Body of pancreas (tissue), 4 donors: Measurements from ENCODE around the gene RPTOR. TPM values are rescaled to one million over a fixed set of nuclear protein-coding genes. Genes with fewer than 3 reads are reported as not detected.

ENCODE experiments used
- ATAC-seq: fragments of 150-250 bp; one replicate; pipeline ENCODE4 v1.9.1; 2016
- DNase-seq, 4 donors: peaks; one replicate each; pipeline ENCODE4 v3.0.0-alpha.2; 2019
- H3K27ac ChIP-seq, 4 donors: fragments of 200-600 bp; sonication (generic); 1 replicate in 3 of 4; 2 replicates in 1 of 4; pipeline versions ENCODE4 v1.5.1 to v1.6.1; 2016 to 2019; ENCODE audit warnings: mild to moderate bottlenecking in 1 of 4, mixed read lengths in 1 of 4, moderate library complexity in 1 of 4
- H3K27me3 ChIP-seq, 2 donors: fragments of 200-600 bp; sonication (generic); one replicate each; pipeline ENCODE4 v1.6.0; 2016; ENCODE audit warnings: mild to moderate bottlenecking in 1 of 2
- H3K36me3 ChIP-seq, 2 donors: fragments of 200-600 bp; sonication (generic); replicated peaks in 1 of 2; 2 replicates each; pipeline ENCODE4 v1.5.1; 2016; ENCODE audit warnings: low read depth in 2 of 2; ENCODE audit not compliant: insufficient read depth in 1 of 2
- H3K4me1 ChIP-seq: fragments of 200-600 bp; sonication (generic); one replicate; pipeline ENCODE4 v1.6.0; 2016
- H3K4me3 ChIP-seq, 2 donors: fragments of 200-600 bp; sonication (generic); 1 replicate in 1 of 2; 2 replicates in 1 of 2; pipeline ENCODE4 v1.5.1; 2016 to 2019
- H3K9me3 ChIP-seq, 3 donors: fragments of 200-600 bp; sonication (generic); 1 replicate in 2 of 3; 2 replicates in 1 of 3; pipeline ENCODE4 v1.5.1; 2016
- POLR2A ChIP-seq, 3 donors: fragments of 450-650 bp; IDR thresholded peaks; one replicate each; pipeline ENCODE4 v1.6.1; 2016; ENCODE audit warnings: antibody characterized with exemption in 3 of 3, mild to moderate bottlenecking in 2 of 3
- WGBS, 2 donors: methylation state at CpG; one replicate each; pipeline ENCODE4 v1.1.5; 2017; 5-methylcytosine and 5-hydroxymethylcytosine counted together
- intact Hi-C: fragments of 100-400 bp; cut with DNase I; formaldehyde crosslinking; loops from one replicate; pipeline ENCODE4 v1.15.1; 2023
- total RNA-seq, 2 donors: library from RNA; depleted of rRNA; stranded (reverse); fragments of >200 nt; gene quantifications; one replicate each; pipeline ENCODE4 v1.1.0, GENCODE V29; 2016
- TF ChIP-seq, protein P1 (sequence below), 7 experiments: fragments of 450-650 bp in 4 of 7; fragments of 200-600 bp in 3 of 7; sonication (generic) in 3 of 7; IDR thresholded peaks; one replicate each; pipeline ENCODE4 v1.5.1; 2016 to 2019; ENCODE audit warnings: antibody characterized with exemption in 7 of 7

The RPTOR gene
- total RNA-seq, 2 donors from 2014 or later = 22.3 to 34.3 TPM

DNA sequence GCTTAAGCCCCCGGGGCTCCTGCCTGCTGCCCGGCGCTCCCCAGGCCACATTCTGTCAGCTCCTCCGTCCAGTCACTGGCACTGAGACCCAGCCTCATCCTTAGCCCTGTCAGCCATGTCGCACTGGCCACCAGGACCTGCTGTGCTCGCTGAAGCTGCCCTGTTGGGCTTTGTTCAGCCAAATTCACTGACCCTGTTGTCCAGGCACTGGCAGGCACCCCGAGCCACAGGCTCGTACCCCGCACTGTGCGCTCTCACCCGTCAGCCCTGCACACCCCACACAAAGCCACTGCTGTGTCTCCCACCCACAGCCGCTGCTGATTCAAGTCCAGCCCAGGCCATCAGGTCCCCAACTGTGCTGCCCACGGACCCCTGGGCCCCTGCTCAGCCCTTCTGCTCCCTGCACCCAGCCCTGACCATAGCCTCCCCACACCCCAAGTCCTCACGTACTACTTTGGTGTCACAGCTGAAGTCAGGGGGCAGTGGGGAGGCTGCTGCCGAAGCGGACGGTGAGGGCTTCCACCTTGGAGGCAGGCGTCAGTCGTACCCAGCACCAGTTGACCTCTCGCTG, 315.5 kb downstream of the RPTOR start:
- no peak for ATAC-seq
- DNase-seq = no peak
- no peak for TF ChIP-seq POLR2A (IDR thresholded peaks at IDR 0.05)
- TF ChIP-seq, protein P1, sequence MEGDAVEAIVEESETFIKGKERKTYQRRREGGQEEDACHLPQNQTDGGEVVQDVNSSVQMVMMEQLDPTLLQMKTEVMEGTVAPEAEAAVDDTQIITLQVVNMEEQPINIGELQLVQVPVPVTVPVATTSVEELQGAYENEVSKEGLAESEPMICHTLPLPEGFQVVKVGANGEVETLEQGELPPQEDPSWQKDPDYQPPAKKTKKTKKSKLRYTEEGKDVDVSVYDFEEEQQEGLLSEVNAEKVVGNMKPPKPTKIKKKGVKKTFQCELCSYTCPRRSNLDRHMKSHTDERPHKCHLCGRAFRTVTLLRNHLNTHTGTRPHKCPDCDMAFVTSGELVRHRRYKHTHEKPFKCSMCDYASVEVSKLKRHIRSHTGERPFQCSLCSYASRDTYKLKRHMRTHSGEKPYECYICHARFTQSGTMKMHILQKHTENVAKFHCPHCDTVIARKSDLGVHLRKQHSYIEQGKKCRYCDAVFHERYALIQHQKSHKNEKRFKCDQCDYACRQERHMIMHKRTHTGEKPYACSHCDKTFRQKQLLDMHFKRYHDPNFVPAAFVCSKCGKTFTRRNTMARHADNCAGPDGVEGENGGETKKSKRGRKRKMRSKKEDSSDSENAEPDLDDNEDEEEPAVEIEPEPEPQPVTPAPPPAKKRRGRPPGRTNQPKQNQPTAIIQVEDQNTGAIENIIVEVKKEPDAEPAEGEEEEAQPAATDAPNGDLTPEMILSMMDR (IDR thresholded peaks at IDR 0.05) = no peak
- H3K27me3 ChIP-seq = no peaks in the 10 kb centered on the region
- H3K27ac ChIP-seq = no peak overlapping the region
- no peaks in the 10 kb centered on the region for H3K36me3 ChIP-seq
- H3K4me1 ChIP-seq = peaks cover 8% of the 10 kb centered on the region
- 94 to 96% methylated on average over 18 to 20 of the region's 20 CpGs for WGBS, 2 donors
- H3K4me3 ChIP-seq = no peak overlapping the region
- intact Hi-C loops = no loop called here
- H3K9me3 ChIP-seq = no peaks in the 10 kb centered on the region

- Histone ChIP-seq H3K36me3 (no peaks in the 10 kb centered on the region), H3K27me3 (no peaks in the 10 kb centered on the region), H3K4me3 (no peak overlapping the region), H3K27ac (no peak overlapping the region), H3K4me1 (peaks cover 8% of the 10 kb centered on the region), H3K9me3 (no peaks in the 10 kb centered on the region)
- ATAC-seq (no peak), DNase-seq (no peak)
- intact Hi-C loops = no loop called here
- WGBS, 2 donors = 82 to 85% methylated on average over 11 of the region's 11 CpGs
- no peak for TF ChIP-seq POLR2A (IDR thresholded peaks at IDR 0.05)
- TF ChIP-seq, protein P1 (IDR thresholded peaks at IDR 0.05) = no peak
Measured at GRCh38 chr17:80860703-80861417, 316.2 kb downstream of the RPTOR start.

DNA sequence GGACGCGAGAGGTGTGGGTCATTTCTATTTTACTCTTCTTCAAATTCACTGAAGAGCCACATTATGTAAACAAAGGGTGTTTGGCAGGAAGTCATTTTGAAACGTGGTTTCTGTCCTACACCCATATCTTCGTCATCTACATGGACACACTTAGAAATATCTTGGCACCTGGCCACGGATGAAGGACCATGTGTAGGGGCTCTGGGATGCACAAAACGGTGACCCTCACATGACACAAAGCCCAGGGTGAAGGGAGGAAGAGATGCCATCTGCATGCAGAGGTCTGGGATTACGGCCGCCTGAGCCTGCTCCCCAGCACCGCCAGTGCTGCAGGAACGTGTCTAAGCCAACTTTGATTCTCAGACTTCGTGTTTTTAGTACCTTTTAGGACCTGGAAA, 316.8 kb downstream of the RPTOR start:
- Histone ChIP-seq H3K27me3 (no peaks in the 10 kb centered on the region), H3K4me1 (peaks cover 8% of the 10 kb centered on the region), H3K9me3 (no peaks in the 10 kb centered on the region), H3K36me3 (no peaks in the 10 kb centered on the region), H3K27ac (no peak overlapping the region), H3K4me3 (no peak overlapping the region)
- intact Hi-C loops = no loop called here
- DNase-seq = no peak
- no peak for TF ChIP-seq POLR2A (IDR thresholded peaks at IDR 0.05)
- TF ChIP-seq, protein P1 (IDR thresholded peaks at IDR 0.05) = no peak
- ATAC-seq = no peak
- 83 to 86% methylated on average over 11 of the region's 11 CpGs for WGBS, 2 donors

DNA sequence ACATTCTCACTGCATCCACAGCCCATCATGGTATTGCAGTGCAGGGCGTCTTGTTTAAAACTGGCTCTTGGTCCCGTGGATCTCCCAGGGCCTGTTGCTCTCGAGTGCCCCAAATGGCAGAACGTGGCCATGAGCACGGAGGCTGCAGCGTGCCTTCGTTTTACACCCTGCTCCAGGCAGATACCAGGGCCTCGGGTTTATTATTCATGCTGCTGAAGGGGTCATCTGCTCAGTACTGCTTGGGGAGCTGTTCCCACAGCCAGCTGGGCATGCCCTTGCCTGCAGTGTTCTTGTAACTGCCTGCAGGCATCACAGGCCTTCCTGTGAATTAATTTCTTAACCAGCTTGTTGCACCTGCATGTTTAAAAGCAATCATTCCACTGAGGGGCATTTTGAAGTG, 317.3 kb downstream of the RPTOR start:
- no peak overlapping the region for H3K27ac ChIP-seq
- no peak for ATAC-seq
- no peak for DNase-seq
- WGBS, 2 donors = 75 to 82% methylated on average over 8 of the region's 8 CpGs
- no peak overlapping the region for H3K4me3 ChIP-seq
- peaks cover 8% of the 10 kb centered on the region for H3K4me1 ChIP-seq
- H3K9me3 ChIP-seq = no peaks in the 10 kb centered on the region
- H3K36me3 ChIP-seq = no peaks in the 10 kb centered on the region
- no peaks in the 10 kb centered on the region for H3K27me3 ChIP-seq
- TF ChIP-seq, protein P1 (IDR thresholded peaks at IDR 0.05) = no peak
- no peak for TF ChIP-seq POLR2A (IDR thresholded peaks at IDR 0.05)
- intact Hi-C loops = no loop called here
